OCI-LY1 (cell line): ENCODE results near the gene DAAM1.

Source experiments
- EZH2 ChIP-seq: fragments of 200-600 bp; sonication (generic), shearing (Covaris generic); IDR thresholded peaks from 2 replicates; pipeline ENCODE4 v1.8.0; 2017; ENCODE audit warnings: borderline replicate concordance, mixed run types, mild to moderate bottlenecking, antibody characterized with exemption, low read length, moderate library complexity, mixed read lengths
- TF ChIP-seq, protein P1 (sequence below): fragments of 200-600 bp; sonication (generic), shearing (Covaris generic); IDR thresholded peaks from 2 replicates; pipeline ENCODE4 v1.5.1; 2017; ENCODE audit warnings: mild to moderate bottlenecking, antibody characterized with exemption, low read length, moderate library complexity, mixed read lengths

- TF ChIP-seq, protein P1, sequence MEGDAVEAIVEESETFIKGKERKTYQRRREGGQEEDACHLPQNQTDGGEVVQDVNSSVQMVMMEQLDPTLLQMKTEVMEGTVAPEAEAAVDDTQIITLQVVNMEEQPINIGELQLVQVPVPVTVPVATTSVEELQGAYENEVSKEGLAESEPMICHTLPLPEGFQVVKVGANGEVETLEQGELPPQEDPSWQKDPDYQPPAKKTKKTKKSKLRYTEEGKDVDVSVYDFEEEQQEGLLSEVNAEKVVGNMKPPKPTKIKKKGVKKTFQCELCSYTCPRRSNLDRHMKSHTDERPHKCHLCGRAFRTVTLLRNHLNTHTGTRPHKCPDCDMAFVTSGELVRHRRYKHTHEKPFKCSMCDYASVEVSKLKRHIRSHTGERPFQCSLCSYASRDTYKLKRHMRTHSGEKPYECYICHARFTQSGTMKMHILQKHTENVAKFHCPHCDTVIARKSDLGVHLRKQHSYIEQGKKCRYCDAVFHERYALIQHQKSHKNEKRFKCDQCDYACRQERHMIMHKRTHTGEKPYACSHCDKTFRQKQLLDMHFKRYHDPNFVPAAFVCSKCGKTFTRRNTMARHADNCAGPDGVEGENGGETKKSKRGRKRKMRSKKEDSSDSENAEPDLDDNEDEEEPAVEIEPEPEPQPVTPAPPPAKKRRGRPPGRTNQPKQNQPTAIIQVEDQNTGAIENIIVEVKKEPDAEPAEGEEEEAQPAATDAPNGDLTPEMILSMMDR = no peak
- no peak for TF ChIP-seq EZH2
Measured at GRCh38 chr14:59140106-59140843, 48.2 kb upstream of the DAAM1 start.
